Astrocyte (in vitro differentiated cells and primary cell): ENCODE measurements around the gene KCNB1.

Experiments
- EZH2 ChIP-seq: IDR thresholded peaks from 2 replicates; pipeline ENCODE4 v1.6.1; 2012; ENCODE audit warnings: mild to moderate bottlenecking, low read length, inconsistent platforms; ENCODE audit not compliant: insufficient read depth
- TF ChIP-seq, protein P1 (sequence below): IDR thresholded peaks from 2 replicates; pipeline ENCODE4 v1.5.1; 2011; ENCODE audit warnings: low read depth, mild to moderate bottlenecking, inconsistent platforms, low read length, moderate library complexity; ENCODE audit not compliant: insufficient read depth

DNA sequence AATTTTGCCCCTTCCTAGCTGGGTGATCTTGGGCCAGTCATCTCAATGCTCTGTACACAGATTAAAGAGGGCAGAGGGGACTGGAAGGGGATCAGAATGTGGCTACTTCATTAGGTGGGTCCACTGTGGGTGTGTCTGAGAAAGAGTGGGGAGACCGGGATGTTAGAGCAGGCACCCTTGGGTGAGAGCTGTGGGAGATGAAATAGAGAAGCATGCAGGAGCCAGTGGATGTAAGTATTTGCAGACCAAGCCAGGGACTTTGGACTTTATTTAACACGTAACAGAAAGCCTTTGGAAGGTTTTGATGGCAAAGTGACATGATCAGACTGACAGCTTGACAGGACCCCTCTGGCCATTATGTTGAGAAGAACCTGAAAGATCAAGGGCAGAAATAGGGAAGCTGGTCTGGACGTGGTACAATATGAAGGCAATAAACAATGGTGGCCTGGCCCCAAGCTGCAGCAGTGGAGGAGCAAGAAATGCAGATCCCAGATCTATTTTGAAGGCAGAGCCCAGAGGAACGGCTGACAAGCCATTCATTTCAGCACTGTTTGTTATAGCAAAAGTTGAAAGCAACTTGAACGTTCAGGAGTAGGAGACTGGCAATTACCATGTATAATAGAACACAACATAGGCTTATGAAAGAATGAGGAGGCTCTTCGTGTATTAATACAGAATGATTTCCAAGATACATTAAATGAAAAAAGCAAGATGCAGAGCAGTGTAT lies 122.1 kb downstream of the KCNB1 start:
- TF ChIP-seq, protein P1, sequence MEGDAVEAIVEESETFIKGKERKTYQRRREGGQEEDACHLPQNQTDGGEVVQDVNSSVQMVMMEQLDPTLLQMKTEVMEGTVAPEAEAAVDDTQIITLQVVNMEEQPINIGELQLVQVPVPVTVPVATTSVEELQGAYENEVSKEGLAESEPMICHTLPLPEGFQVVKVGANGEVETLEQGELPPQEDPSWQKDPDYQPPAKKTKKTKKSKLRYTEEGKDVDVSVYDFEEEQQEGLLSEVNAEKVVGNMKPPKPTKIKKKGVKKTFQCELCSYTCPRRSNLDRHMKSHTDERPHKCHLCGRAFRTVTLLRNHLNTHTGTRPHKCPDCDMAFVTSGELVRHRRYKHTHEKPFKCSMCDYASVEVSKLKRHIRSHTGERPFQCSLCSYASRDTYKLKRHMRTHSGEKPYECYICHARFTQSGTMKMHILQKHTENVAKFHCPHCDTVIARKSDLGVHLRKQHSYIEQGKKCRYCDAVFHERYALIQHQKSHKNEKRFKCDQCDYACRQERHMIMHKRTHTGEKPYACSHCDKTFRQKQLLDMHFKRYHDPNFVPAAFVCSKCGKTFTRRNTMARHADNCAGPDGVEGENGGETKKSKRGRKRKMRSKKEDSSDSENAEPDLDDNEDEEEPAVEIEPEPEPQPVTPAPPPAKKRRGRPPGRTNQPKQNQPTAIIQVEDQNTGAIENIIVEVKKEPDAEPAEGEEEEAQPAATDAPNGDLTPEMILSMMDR: no peak
- no peak for TF ChIP-seq EZH2
